ENCODE measurements around the gene GPATCH2L. TPM values are rescaled to one million over a fixed set of nuclear protein-coding genes. Genes with fewer than 3 reads are reported as not detected.

Gene GPATCH2L
- total RNA-seq, 1 donor from 2014 or later = 43.5 TPM

DNA sequence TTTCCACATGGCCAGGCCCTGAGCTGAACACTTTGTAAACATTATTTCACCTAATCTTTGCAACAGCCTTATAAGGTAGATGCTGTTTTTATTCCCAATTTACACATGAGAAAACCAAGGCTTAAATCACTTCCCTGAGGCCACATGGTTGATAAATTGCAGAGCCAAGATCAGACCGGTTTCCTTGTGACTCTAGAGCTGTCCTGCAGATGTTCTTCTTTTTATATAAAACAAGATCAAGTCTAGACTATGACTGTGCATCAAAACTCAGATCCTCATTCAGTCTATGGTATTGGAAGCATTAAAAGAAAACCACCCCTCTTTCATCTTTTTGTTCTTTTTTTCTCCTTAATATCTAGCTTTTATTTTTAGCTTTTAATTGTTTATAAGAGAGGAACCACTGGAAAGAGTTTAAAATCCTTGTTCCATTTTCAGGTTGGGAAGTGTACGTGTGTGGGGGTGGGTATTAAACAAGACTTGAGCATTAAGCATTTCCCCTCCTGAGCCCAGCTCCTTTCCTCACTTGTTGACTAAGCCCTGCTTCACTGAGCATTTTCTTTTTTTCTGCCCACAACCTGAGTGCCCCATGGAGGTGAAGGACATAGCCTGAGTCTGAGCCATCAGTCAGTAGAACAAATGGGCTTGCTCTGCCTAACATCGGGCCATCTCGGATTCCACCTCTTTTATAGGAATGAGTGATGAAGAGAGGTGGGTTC, 45.4 kb downstream of the GPATCH2L start:
- DNase-seq (ENCODE audit: low spot score) = no peak

GRCh38 chr14:76201162-76201561, 49.4 kb downstream of the GPATCH2L start:
- no peak for DNase-seq (ENCODE audit: low spot score)

DNA sequence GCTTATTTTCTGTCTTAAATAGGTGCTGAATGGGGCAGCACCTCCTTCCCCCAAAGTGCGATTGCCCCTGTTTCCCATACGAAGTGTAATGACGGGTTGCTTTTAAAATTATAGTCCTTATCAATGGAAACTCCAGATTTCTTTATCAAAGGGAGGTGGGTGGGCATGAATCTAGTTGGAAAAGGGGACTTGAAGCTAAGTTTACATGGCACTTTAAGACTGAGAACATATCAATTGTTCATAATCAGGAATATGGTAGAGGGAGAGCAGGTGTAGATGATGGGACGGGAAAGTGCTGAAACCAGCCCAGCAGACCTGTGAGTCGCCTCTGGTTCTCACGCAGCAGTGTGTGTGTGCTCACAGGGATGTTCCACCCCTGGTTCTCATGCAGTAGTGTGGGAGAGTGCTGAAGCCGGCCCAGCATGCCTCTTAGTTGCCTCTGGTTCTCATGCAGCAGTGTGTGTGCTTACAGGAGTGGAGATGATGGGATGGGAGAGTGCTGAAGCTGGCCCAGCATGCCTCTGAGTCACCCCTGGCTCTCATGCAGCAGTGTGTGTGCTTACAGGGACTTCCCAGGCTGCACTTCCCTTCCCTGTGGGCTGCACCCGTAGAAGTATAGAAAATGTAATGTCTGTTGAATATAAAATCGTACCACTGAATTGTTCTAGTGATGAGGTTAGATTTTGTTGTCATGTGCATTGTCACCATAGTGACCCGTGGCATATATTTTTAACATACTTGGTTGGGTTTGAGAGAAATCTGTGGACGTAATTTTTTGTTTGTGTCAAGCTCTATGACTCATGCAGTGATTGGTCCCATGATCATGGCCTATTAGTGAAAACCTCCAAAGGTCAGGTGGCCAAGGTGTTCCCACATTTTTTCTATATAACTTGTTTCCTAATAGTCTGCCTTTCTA, 51.6 kb downstream of the GPATCH2L start:
- peak; percentile 14 for DNase-seq (ENCODE audit: low spot score)

DNA sequence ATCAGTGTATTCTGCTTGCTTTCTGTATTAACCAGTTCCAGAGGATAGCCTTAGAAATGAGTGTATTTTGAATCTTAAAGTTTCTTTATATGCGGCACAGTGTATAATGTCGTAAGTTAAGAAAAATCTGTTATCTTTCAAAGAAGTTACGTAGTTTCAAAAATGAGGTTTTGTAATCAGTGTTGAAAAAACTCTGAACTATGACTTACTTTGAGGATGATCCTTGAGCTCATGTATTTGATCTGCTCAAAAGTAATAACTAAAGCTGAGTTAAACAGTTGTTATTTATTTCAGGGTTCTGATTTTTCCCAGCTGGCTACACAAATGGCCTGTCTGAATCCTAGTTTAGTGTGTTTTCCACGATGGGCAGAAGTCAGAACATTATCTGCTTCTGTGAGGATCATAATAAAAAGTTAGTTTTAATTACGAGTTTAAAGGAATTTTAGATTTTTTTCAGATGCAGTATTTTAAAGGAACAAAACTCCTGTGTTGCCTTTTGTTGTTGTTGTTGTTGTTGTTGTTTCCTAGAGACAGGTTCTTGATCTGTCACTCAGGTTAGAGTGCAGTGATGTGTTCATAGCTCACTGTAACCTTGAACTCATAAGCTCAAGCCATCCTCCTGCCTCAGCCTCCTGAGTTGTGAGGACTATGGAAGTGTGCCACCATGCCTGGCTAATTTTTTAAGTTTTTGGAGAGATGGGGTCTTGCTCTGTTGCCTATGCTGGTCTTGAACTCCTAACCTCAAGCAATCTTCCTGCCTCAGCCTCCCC, 52.9 kb downstream of the GPATCH2L start:
- DNase-seq (ENCODE audit: low spot score) = no peak

- no peak for DNase-seq (ENCODE audit: low spot score)
Observed at GRCh38 chr14:76205708-76206107, 54.0 kb downstream of the GPATCH2L start.

- no peak for DNase-seq (ENCODE audit: low spot score)
Observed at GRCh38 chr14:76208340-76208739, 56.6 kb downstream of the GPATCH2L start.

DNA sequence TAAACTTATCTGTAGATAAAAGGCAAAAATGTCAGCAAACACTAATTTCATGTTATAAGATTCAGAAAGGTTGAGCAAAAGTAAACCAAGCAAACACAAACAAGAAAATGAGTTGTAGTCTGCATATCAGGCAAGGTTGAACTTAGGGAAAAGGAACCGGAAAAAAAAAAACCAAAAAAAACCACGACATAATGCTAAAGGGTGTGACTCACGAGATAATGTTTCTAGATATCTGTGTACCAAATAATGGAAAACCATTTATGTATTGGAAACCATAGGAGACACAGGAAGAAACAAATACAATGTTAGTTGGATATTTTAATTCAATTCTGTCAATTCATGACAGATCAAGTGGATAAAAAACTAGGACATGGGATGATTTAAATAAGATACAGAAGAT, 60.5 kb downstream of the GPATCH2L start:
- no peak for DNase-seq (ENCODE audit: low spot score)

GRCh38 chr14:76217179-76217578, 65.5 kb downstream of the GPATCH2L start:
- no peak for DNase-seq (ENCODE audit: low spot score)

DNA sequence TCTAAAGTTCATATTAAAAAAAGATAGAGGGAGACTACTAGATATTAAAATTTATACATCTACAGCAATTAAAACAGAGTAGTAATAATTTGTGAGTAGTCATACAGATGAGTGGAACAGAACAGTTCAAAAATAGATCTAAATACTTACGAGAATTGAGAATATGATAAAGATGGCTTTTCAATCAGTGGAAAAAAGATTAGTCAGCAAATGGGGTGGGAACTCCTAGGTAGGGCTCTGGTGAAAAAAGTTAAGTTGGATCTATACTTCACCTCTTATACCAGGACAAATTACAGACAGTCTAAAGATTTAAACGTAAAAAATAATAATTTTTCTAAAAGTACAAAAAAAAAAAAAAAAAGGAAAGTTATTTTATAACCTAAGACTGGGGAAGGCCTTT, 66.9 kb downstream of the GPATCH2L start:
- no peak for DNase-seq (ENCODE audit: low spot score)

GRCh38 chr14:76219873-76220272, 68.2 kb downstream of the GPATCH2L start:
- DNase-seq (ENCODE audit: low spot score) = no peak

GRCh38 chr14:76227450-76228050, 75.8 kb downstream of the GPATCH2L start:
- DNase-seq (ENCODE audit: low spot score) = no peak

GRCh38 chr14:76228138-76228537, 76.4 kb downstream of the GPATCH2L start:
- DNase-seq (ENCODE audit: low spot score) = no peak

DNA sequence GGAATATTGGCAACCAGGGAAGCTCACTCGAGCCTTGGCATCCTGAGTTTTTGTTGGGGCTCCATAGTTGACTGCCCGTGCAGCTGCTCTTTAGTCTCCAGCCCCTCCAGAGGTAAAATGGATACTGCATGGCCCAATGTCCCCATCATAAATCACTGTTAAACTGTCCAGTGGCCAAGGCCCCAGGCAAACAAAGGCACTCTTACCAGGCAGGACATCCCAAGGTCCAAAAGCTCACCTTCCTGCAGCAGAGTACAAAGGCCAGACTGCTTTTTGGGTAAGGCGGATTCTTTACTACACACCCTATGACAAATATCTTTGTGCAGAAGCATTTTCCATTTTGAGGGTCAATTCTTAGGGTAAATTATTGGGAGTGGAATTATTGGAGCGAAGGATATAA, 81.1 kb downstream of the GPATCH2L start:
- no peak for DNase-seq (ENCODE audit: low spot score)

GRCh38 chr14:76235628-76236027, 83.9 kb downstream of the GPATCH2L start:
- DNase-seq (ENCODE audit: low spot score) = no peak

- DNase-seq (ENCODE audit: low spot score) = no peak
Observed at GRCh38 chr14:76236172-76237130, 84.7 kb downstream of the GPATCH2L start.

- DNase-seq (ENCODE audit: low spot score) = no peak
Observed at GRCh38 chr14:76237349-76237990, 85.7 kb downstream of the GPATCH2L start.

DNA sequence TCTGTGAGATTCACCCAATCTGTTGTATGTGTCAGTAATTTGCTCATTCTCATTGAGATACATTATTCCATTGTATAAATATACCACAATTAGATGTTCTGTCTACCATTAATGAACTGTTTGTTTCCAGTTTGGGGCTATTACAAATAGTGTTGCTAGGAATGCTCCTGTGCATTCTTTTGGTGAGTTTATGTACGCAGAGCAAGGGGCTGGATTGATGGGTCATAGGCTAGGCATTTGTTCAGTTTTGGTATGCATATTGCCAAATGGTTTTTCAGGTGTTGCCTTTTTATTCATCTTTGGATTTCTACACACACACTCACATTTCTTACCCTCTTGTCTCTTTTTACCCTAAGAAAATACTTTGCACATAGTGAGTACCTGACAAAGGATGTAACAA, 93.4 kb downstream of the GPATCH2L start:
- DNase-seq (ENCODE audit: low spot score) = no peak

GRCh38 chr14:76250302-76250701, 98.6 kb downstream of the GPATCH2L start:
- DNase-seq (ENCODE audit: low spot score) = no peak

DNA sequence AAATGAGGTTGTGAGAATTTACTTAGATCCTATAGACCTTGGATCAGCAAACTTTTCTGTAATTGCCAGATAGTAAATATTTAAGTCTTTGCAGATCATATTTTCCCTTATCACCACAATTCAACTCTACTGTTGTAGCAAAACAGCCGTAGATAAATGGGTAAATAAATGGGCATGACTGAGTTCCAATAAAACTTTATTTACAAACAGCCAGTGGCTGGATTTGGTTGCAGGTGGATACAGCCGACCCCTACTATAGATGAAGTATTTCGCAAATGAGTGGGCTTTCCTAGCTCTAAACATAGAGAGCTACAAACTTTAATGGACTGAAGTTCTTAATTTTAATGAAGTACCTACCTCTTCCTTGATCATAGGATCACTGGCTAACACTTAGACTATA, 100.7 kb downstream of the GPATCH2L start:
- DNase-seq (ENCODE audit: low spot score) = no peak

GRCh38 chr14:76253111-76253510, 101.4 kb downstream of the GPATCH2L start:
- DNase-seq (ENCODE audit: low spot score) = no peak

All from mucosa of gallbladder (tissue), 1 donor.